DMS53 treated with DMSO at 0.1 percent for 48 hours (cell line): Measurements from ENCODE around the gene E4F1.
"Not testable (repeated sequence)": the region's sequence is repeated elsewhere in the genome, so short reads cannot be mapped to it uniquely, and the experiment has no call there.

Experiments used
- DNase-seq: peaks from one replicate; lab custom pipeline; 2025; ENCODE audit not compliant: unreplicated experiment; lab: John Stamatoyannopoulos, UW

The E4F1 gene

DNA sequence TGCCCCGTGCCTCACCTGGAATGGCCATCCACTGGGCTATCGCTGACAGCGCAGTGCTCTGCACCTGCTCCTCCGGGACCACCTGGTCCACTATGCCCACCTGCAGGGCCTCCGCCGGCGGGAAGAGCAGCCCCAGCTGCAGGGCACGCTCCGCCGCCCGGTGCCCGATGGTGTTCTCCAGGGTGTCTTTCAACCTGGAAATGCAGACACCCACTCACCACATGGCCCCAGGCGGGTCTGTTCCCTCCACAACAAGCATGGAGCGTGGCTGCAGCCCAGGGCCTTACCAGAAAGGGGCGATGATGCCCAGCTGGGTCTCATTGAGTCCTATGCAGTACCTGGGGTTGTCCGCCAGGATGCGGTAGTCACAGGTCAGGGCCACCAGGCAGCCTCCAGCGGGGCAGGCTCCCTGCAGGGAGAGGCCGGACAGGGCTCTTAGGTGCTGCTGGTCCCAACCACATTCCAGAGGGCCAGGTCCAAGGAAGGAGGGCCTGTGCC lies 19.7 kb downstream of the E4F1 start:
- DNase-seq, result no peak

- DNase-seq, result no peak
Measured at GRCh38 chr16:2243781-2244180, 20.4 kb downstream of the E4F1 start.

- DNase-seq, result no peak
Measured at GRCh38 chr16:2244301-2244700, 20.9 kb downstream of the E4F1 start.

- DNase-seq, result no peak
Measured at GRCh38 chr16:2244926-2245795, 21.8 kb downstream of the E4F1 start.

- DNase-seq, result no peak
Measured at GRCh38 chr16:2246301-2246885, 23.0 kb downstream of the E4F1 start.

- DNase-seq, result no peak
Measured at GRCh38 chr16:2250652-2251295, 27.4 kb downstream of the E4F1 start.

GRCh38 chr16:2251296-2252111 lies 28.1 kb downstream of the E4F1 start, which contains the start of gene ECI1:
ECI1 (minus strand) TSS chr16:2251587; CDS start chr16:2251566, 21 bp downstream.
- DNase-seq, result peak; percentile 80

DNA sequence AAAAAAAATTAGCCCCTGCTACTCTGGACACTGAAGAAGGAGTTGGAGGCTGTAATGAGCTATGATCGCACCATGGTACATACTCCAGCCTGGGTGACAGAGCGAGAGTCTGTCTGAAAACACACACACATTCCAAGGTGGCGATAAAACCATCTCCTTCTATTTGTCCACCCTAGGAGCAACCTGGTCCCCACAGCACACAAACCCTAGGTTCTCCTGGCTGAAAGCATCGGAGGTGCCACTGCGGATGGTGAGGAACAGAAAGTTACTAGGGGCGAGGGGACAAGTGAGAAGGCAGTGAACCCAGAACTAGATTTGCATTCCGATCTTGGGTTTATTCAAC lies 29.4 kb downstream of the E4F1 start:
- no peak for DNase-seq

DNA sequence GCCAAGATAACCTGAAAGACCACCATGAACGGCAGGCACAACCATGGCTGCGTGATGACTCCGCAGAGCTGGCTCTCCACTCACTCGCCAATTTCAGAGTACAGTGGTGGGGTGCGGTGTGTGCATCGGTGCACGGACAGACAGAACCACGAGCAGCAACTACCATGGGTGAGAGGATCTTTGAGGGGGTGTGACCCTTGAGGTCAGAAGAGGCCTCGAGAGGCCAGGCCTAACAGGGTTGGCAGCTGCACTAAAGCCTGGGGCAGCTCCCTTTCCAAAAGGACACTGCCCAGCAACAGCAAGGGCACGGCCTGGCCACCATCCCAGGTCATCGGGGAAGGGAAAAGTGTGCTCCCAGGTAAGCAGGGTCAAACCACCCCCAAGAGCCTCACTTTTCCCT lies 29.9 kb downstream of the E4F1 start:
- no peak for DNase-seq

DNA sequence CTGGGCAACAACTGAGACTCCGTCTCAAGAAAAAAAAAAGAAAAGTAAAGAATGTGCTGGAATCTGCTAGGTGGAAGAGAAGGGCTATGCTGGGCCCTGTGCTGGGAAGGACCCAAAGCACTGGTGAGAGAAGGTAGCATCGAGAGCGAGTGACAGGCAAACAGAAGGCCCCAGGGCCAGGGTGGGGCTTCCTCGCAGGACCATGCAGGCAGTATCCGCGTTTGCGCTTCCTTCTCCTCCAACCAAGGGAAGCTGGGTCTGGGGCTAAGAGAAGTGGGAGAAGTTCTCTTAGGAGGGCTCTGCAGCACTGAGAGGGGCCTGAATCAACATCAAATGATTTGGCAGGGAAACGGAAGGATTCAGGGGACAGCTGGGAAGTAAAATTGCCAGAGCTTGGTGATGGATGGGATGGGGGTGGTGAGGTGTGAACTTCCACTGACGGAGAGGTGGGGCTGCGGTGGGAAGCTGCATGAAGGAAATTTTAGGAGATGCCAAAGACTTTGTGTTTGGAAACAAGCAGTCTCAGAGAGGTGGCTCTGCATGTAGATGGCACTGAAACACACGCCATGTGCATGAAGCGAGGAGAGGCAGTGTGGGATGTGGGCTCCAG lies 33.2 kb downstream of the E4F1 start:
- DNase-seq, result no peak

GRCh38 chr16:2257726-2258125 lies 34.3 kb downstream of the E4F1 start:
- DNase-seq, result no peak

GRCh38 chr16:2258530-2258929 lies 35.1 kb downstream of the E4F1 start:
- DNase-seq, result not testable (repeated sequence)

DNA sequence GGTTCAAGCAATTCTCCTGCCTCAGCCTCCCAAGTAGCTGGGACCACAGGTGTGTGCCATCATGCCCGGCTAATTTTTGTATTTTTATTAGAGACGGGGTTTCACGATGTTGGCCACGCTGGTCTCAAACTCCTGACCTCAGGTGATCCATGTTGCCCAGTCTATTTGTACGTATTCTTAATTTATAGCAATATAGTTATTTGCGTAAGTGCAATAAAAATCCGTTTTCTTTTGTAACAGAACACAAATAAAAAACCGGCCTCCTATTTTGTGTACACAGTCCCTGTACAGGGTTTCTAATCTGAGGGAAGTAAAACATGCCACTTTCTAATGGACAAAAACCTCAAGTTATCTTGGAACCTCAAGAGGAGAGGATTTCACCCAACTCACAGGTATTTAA lies 36.9 kb downstream of the E4F1 start:
- no peak for DNase-seq

GRCh38 chr16:2263026-2263425 lies 39.6 kb downstream of the E4F1 start:
- not testable (repeated sequence) for DNase-seq

DNA sequence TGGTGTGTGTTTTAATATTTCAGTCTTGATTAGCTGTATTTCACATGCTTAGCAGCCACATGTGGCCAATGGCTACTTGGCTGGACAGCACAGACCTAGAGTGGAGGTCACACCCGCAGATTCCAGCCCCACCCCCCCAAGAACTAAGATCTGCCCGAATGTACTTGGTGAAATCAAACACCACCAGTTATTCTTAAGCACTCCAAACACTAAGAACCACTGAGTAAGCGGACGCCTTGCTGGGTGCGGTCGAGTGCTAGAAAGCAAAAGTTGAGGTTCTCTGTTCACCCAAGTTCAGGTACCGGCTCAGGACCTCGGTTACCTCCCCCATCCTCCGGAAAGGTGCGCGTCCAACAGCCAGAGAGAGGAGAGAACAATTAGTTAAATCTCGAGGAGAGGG lies 43.5 kb downstream of the E4F1 start:
- not testable (repeated sequence) for DNase-seq

DNA sequence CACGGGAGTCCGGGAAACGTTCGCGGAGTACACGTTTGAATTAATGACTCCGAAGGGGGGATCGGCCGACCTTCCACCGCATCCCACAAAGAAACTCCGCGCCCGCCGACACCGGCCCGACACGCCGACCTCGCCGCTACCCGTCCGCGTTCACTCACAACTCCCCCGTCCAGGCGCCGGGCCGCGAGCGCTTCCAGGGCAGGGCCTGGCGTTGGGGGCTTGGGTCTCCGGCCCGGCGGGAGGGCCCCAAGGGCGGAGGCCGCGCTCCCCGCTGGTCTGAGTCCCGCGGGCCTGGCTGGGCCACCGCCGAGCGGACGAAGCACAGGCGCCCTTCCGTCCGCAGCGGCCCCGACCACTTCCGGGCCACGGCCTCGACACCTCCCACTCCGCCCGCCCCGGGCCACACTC lies 44.1 kb downstream of the E4F1 start:
- not testable (repeated sequence) for DNase-seq

GRCh38 chr16:2267913-2268666 lies 44.7 kb downstream of the E4F1 start, which contains the start of gene RNPS1:
RNPS1 (minus strand) TSS chr16:2268126; CDS start chr16:2264643, 3,483 bp downstream.
- DNase-seq, result peak; percentile 84

DNA sequence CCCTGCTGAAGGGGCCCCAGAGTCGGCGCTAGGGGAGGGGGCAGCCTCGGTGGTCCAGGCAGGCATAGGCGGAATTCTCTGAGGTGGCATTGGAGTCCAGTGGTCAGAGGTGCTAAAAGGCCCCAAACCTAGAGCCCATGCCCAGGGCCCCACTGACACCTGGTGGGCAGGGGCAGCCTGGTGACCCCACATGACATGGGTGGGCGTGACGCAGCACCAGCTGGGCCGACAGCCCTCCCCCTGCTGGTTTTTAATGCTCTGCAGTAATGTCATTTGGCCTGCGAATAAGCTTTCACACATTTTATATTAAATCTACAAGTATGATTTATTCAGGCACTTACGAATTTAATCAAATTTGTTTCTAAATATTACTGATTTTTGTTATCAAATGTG lies 46.7 kb downstream of the E4F1 start:
- DNase-seq, result no peak

- no peak for DNase-seq
Measured at GRCh38 chr16:2270588-2271470, 47.4 kb downstream of the E4F1 start.
